Testis (tissue), 3 donors: ENCODE data around the gene MTAP. TPM values are rescaled to one million over a fixed set of nuclear protein-coding genes. Genes with fewer than 3 reads are reported as not detected.

Source experiments
- DNase-seq: peaks from one replicate; pipeline ENCODE4 v3.0.0-alpha.2; 2019
- H3K27ac ChIP-seq, 2 donors: fragments of 200-600 bp; sonication (generic); one replicate each; pipeline ENCODE4 v1.5.1; 2019
- H3K27me3 ChIP-seq: fragments of 200-600 bp; sonication (generic); one replicate; pipeline ENCODE4 v1.5.1; 2019
- H3K36me3 ChIP-seq: fragments of 200-600 bp; sonication (generic); one replicate; pipeline ENCODE4 v1.5.1; 2017; ENCODE audit warnings: low read depth; ENCODE audit errors: missing control alignments
- H3K4me1 ChIP-seq: fragments of 200-600 bp; sonication (generic); one replicate; pipeline ENCODE4 v1.5.1; 2019
- H3K4me3 ChIP-seq, 2 donors: fragments of 200-600 bp; sonication (generic); one replicate each; pipeline ENCODE4 v1.5.1; 2017 to 2019
- H3K9me3 ChIP-seq: fragments of 200-600 bp; sonication (generic); one replicate; pipeline ENCODE4 v1.5.1; 2017
- CTCF ChIP-seq, 3 experiments: fragments of 450-650 bp in 2 of 3; fragments of 200-600 bp in 1 of 3; sonication (generic) in 1 of 3; IDR thresholded peaks; one replicate each; pipeline ENCODE4 v1.5.1; 2016 to 2019; ENCODE audit warnings: antibody characterized with exemption in 3 of 3, mild to moderate bottlenecking in 2 of 3, moderate library complexity in 1 of 3
- POLR2A ChIP-seq: fragments of 450-650 bp; IDR thresholded peaks from one replicate; pipeline ENCODE4 v1.6.1; 2017; ENCODE audit warnings: antibody characterized with exemption, mild to moderate bottlenecking, moderate library complexity
- WGBS, 2 donors: methylation state at CpG; one replicate each; pipeline ENCODE4 v1.1.5; 2018; 5-methylcytosine and 5-hydroxymethylcytosine counted together
- intact Hi-C: fragments of 100-400 bp; cut with DNase I; formaldehyde crosslinking; loops from one replicate; pipeline ENCODE4 v1.15.1; 2023; ENCODE audit warnings: low total_unique reads
- polyA plus RNA-seq: library from polyadenylated mRNA; stranded (reverse); fragments of 350-450 nt; fragmentation: Illumina TruSeq; extraction: RNeasy Lipid Tissue Mini Kit (QIAGEN cat#74804); gene quantifications from one replicate; pipeline ENCODE4 v1.2.3, GENCODE V29; 2014; ENCODE audit warnings: low read depth, low replicate concordance; ENCODE audit not compliant: insufficient read depth
- total RNA-seq, 2 donors: library from RNA; depleted of rRNA; stranded (reverse); fragments of >200 nt; gene quantifications; one replicate each; pipeline ENCODE4 v1.2.3, GENCODE V29; 2016

Gene MTAP
- total and polyA plus RNA-seq, 3 donors from 2014 or later = 18.2 to 21.2 (median 19.3) TPM

GRCh38 chr9:21812415-21812814, 10.0 kb downstream of the MTAP start:
- no peak overlapping the region for H3K27ac ChIP-seq
- no peaks in the 10 kb centered on the region for H3K4me1 ChIP-seq
- no peak for DNase-seq
- 66 to 68% methylated on average over 2 of the region's 2 CpGs for WGBS, 2 donors
- no peaks in the 10 kb centered on the region for H3K9me3 ChIP-seq
- H3K36me3 ChIP-seq = no peaks in the 10 kb centered on the region
- TF ChIP-seq CTCF (IDR thresholded peaks at IDR 0.05) (no peak), POLR2A (no peak)
- intact Hi-C loops = loop anchor here (10.0 kb wide), 1 partner anchor 422 kb away; no protein-coding TSS in a partner anchor
- H3K4me3 ChIP-seq = no peak overlapping the region
- no peaks in the 10 kb centered on the region for H3K27me3 ChIP-seq

GRCh38 chr9:21812946-21813568, 10.6 kb downstream of the MTAP start:
- DNase-seq = peak; percentile 80
- intact Hi-C loops = loop anchor here (10.0 kb wide), 1 partner anchor 422 kb away; no protein-coding TSS in a partner anchor
- Histone ChIP-seq H3K36me3 (no peaks in the 10 kb centered on the region), H3K4me1 (no peaks in the 10 kb centered on the region), H3K9me3 (no peaks in the 10 kb centered on the region), H3K27ac (no peak overlapping the region), H3K4me3 (no peak overlapping the region), H3K27me3 (no peaks in the 10 kb centered on the region)
- TF ChIP-seq CTCF (IDR thresholded peaks at IDR 0.05) = peak; percentile 68 to 84 (median 79)
- TF ChIP-seq POLR2A = no peak
- 44 to 49% methylated on average over 5 of the region's 5 CpGs for WGBS, 2 donors

- TF ChIP-seq POLR2A (no peak), CTCF (IDR thresholded peaks at IDR 0.05) (peak; percentile 57 to 83 (median 79))
- H3K4me1 ChIP-seq = no peaks in the 10 kb centered on the region
- intact Hi-C loops = loop anchor here (10.0 kb wide), 1 partner anchor 421 kb away; no protein-coding TSS in a partner anchor
- H3K27ac ChIP-seq = no peak overlapping the region
- peak; percentile 76 for DNase-seq
- H3K9me3 ChIP-seq = no peaks in the 10 kb centered on the region
- no peaks in the 10 kb centered on the region for H3K27me3 ChIP-seq
- 63% methylated on average over 7 to 8 of the region's 8 CpGs for WGBS, 2 donors
- no peaks in the 10 kb centered on the region for H3K36me3 ChIP-seq
- no peak overlapping the region for H3K4me3 ChIP-seq
Measured at GRCh38 chr9:21813575-21814473, 11.4 kb downstream of the MTAP start.

GRCh38 chr9:21815643-21816042, 13.2 kb downstream of the MTAP start:
- intact Hi-C loops = loop anchor here (10.0 kb wide), 1 partner anchor 419 kb away; no protein-coding TSS in a partner anchor
- no peaks in the 10 kb centered on the region for H3K36me3 ChIP-seq

More at GRCh38 chr9:21815643-21816042, 13.2 kb downstream of the MTAP start:
- Histone ChIP-seq H3K27me3 (no peaks in the 10 kb centered on the region), H3K4me1 (no peaks in the 10 kb centered on the region), H3K27ac (no peak overlapping the region), H3K9me3 (no peaks in the 10 kb centered on the region), H3K4me3 (no peak overlapping the region)
- no peak for DNase-seq
- TF ChIP-seq CTCF (IDR thresholded peaks at IDR 0.05) (no peak), POLR2A (no peak)
- WGBS, 2 donors = 97 to 98% methylated on average over 3 of the region's 3 CpGs
